ENCODE data around the gene OR8G1. TPM values are rescaled to one million over a fixed set of nuclear protein-coding genes. Genes with fewer than 3 reads are reported as not detected.
"Not testable (repeated sequence)": the region's sequence is repeated elsewhere in the genome, so short reads cannot be mapped to it uniquely, and the experiment has no call there.

The OR8G1 gene
- total RNA-seq, 2 experiments from 2014 or later: not detected

DNA sequence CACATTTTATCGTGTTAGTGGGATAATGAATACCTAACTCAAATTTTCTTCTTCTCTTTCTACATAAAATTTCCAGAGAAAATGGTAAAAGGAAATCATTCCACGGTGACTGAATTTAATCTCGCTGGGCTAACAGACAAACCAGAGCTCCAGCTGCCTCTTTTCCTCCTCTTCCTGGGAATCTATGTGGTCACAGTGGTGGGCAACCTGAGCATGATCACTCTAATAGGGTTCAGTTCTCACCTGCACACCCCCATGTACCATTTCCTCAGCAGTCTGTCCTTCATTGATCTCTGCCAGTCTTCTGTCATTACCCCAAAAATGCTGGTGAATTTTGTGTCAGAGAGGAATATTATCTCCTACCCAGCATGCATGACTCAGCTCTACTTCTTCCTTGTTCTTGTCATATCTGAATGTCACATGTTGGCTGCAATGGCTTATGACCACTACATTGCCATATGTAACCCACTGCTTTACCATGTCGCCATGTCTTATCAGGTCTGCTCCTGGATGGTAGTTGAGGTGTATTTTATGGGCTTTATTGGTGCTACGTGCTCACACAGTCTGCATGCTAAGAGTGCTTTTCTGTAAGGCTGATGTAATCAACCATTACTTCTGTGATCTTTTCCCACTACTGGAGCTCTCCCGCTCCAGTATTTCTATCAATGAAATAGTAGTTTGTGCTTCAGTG lies 33.6 kb upstream of the OR8G1 start:
- H3K4me3 Mint-ChIP-seq: no peak overlapping the region
- POLR2A ChIA-PET: no interaction called here
- intact Hi-C loops (cut with DNase I, micrococcal nuclease): loop anchor here in 1 of 2 experiments (1.0 kb wide), 1 partner anchor 18 kb away; no protein-coding TSS in a partner anchor

GRCh38 chr11:124209824-124210357 lies 31.0 kb upstream of the OR8G1 start:
- DNase-seq: no peak
- Mint-ChIP-seq H3K4me3 (no peak overlapping the region), H3K36me3 (ENCODE audit: low read depth) (no peaks in the 10 kb centered on the region), H3K4me1 (no peaks in the 10 kb centered on the region), H3K27ac (no peak overlapping the region), H3K9me3 (ENCODE audit: low read depth) (no peaks in the 10 kb centered on the region), H3K27me3 (peaks cover 5% of the 10 kb centered on the region)
- ATAC-seq: no peak
- ChIA-PET CTCF (interaction anchor here (0.7 kb wide), 1 partner anchor 17 kb away, joined by 3 read pairs; no protein-coding TSS in a partner anchor), POLR2A (no interaction called here)
- intact Hi-C loops (cut with DNase I, micrococcal nuclease): no loop called here

More for the DNA sequence above, 33.6 kb upstream of the OR8G1 start:
- no peaks in the 10 kb centered on the region for H3K9me3 Mint-ChIP-seq (ENCODE audit: low read depth)
- peaks cover 2% of the 10 kb centered on the region for H3K27me3 Mint-ChIP-seq
- no peaks in the 10 kb centered on the region for H3K4me1 Mint-ChIP-seq
- H3K36me3 Mint-ChIP-seq (ENCODE audit: low read depth): no peaks in the 10 kb centered on the region
- CTCF ChIA-PET: no interaction called here
- no peak for DNase-seq
- H3K27ac Mint-ChIP-seq: no peak overlapping the region
- ATAC-seq: no peak

- Mint-ChIP-seq H3K27ac (no peak overlapping the region), H3K36me3 (ENCODE audit: low read depth) (no peaks in the 10 kb centered on the region), H3K4me3 (no peak overlapping the region), H3K27me3 (peaks cover 5% of the 10 kb centered on the region), H3K9me3 (ENCODE audit: low read depth) (no peaks in the 10 kb centered on the region), H3K4me1 (no peaks in the 10 kb centered on the region)
- DNase-seq (no peak), ATAC-seq (no peak)
- CTCF ChIA-PET: interaction anchor here (0.7 kb wide), 1 partner anchor 18 kb away, joined by 3 read pairs; no protein-coding TSS in a partner anchor
- intact Hi-C loops (cut with DNase I, micrococcal nuclease): no loop called here
- POLR2A ChIA-PET: no interaction called here
Observed at GRCh38 chr11:124210421-124210820, 30.5 kb upstream of the OR8G1 start.

GRCh38 chr11:124211321-124211720 lies 29.6 kb upstream of the OR8G1 start:
- ATAC-seq: no peak
- no peaks in the 10 kb centered on the region for H3K36me3 Mint-ChIP-seq (ENCODE audit: low read depth)
- H3K9me3 Mint-ChIP-seq (ENCODE audit: low read depth): no peaks in the 10 kb centered on the region
- no peaks in the 10 kb centered on the region for H3K4me1 Mint-ChIP-seq
- ChIA-PET CTCF (interaction anchor here (1.6 to 1.8 kb wide), 2 partner anchors 14 to 17 kb away, joined by 3 to 4 read pairs; no protein-coding TSS in a partner anchor), POLR2A (no interaction called here)
- no peak for DNase-seq
- no peak overlapping the region for H3K27ac Mint-ChIP-seq
- peaks cover 4% of the 10 kb centered on the region for H3K27me3 Mint-ChIP-seq
- intact Hi-C loops (cut with DNase I, micrococcal nuclease): no loop called here
- H3K4me3 Mint-ChIP-seq: no peak overlapping the region

- POLR2A ChIA-PET: no interaction called here
- Mint-ChIP-seq H3K4me1 (no peaks in the 10 kb centered on the region), H3K27me3 (peaks cover 4% of the 10 kb centered on the region), H3K9me3 (ENCODE audit: low read depth) (no peaks in the 10 kb centered on the region), H3K4me3 (no peak overlapping the region), H3K27ac (no peak overlapping the region), H3K36me3 (ENCODE audit: low read depth) (no peaks in the 10 kb centered on the region)
- DNase-seq (no peak), ATAC-seq (no peak)
- CTCF ChIA-PET: no interaction called here
- intact Hi-C loops (cut with DNase I, micrococcal nuclease): no loop called here
Observed at GRCh38 chr11:124214027-124214426, 26.9 kb upstream of the OR8G1 start.

- Mint-ChIP-seq H3K9me3 (ENCODE audit: low read depth) (no peaks in the 10 kb centered on the region), H3K36me3 (ENCODE audit: low read depth) (no peaks in the 10 kb centered on the region), H3K27ac (no peak overlapping the region), H3K4me3 (no peak overlapping the region), H3K4me1 (no peaks in the 10 kb centered on the region), H3K27me3 (no peaks in the 10 kb centered on the region)
- no peak for ATAC-seq
- DNase-seq: no peak
- ChIA-PET POLR2A (no interaction called here), CTCF (no interaction called here)
- intact Hi-C loops (cut with DNase I, micrococcal nuclease): no loop called here
Observed at GRCh38 chr11:124219126-124219525, 21.8 kb upstream of the OR8G1 start.

DNA sequence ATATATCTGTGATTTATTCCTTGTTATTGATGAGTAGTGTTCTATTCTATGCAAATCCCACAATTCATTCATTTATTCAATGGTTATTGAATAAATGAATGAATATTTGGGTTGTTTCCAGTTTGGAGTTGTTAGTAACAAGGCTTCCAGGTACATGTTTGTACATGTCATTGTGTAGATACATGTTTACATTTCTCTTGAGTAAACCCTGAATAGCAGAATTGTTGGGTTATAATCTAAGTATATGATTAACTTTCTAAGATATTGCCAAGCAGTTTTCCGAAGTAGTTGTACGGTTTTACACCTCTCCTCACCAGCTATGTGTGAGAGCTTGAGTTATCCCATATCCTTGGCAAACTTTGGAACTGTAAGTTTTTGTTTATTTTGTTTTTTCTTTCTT lies 18.5 kb upstream of the OR8G1 start:
- H3K27me3 Mint-ChIP-seq: peaks cover 4% of the 10 kb centered on the region
- no peak overlapping the region for H3K27ac Mint-ChIP-seq
- intact Hi-C loops (cut with DNase I, micrococcal nuclease): no loop called here
- ChIA-PET CTCF (no interaction called here), POLR2A (no interaction called here)
- no peak for DNase-seq
- no peak overlapping the region for H3K4me3 Mint-ChIP-seq
- H3K9me3 Mint-ChIP-seq (ENCODE audit: low read depth): no peaks in the 10 kb centered on the region
- no peaks in the 10 kb centered on the region for H3K36me3 Mint-ChIP-seq (ENCODE audit: low read depth)
- ATAC-seq: no peak
- no peaks in the 10 kb centered on the region for H3K4me1 Mint-ChIP-seq

DNA sequence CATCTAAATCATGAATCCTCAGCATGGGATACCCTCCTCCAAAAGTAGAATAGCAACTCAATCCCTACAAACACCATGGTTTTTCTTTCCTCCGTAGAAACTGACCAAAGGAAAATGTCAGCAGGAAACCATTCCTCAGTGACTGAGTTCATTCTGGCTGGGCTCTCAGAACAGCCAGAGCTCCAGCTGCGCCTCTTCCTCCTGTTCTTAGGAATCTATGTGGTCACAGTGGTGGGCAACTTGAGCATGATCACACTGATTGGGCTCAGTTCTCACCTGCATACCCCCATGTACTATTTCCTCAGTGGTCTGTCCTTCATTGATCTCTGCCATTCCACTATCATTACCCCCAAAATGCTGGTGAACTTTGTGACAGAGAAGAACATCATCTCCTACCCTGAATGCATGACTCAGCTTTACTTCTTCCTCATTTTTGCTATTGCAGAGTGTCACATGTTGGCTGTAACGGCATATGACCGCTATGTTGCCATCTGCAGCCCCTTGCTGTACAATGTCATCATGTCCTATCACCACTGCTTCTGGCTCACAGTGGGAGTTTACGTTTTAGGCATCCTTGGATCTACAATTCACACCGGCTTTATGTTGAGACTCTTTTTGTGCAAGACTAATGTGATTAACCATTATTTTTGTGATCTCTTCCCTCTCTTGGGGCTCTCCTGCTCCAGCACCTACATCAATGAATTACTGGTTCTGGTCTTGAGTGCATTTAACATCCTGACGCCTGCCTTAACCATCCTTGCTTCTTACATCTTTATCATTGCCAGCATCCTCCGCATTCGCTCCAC lies 16.1 kb upstream of the OR8G1 start:
- POLR2A ChIA-PET; H3K27me3 Mint-ChIP-seq; DNase-seq; ATAC-seq; H3K4me1 Mint-ChIP-seq; H3K4me3 Mint-ChIP-seq; H3K36me3 Mint-ChIP-seq (ENCODE audit: low read depth); H3K27ac Mint-ChIP-seq; CTCF ChIA-PET; H3K9me3 Mint-ChIP-seq (ENCODE audit: low read depth): not testable (repeated sequence)
- intact Hi-C loops (cut with DNase I, micrococcal nuclease): loop anchor here in 1 of 2 experiments (1.0 kb wide), 1 partner anchor 18 kb away; no protein-coding TSS in a partner anchor

- no peak overlapping the region for H3K4me3 Mint-ChIP-seq
- DNase-seq: no peak
- no peaks in the 10 kb centered on the region for H3K9me3 Mint-ChIP-seq (ENCODE audit: low read depth)
- ATAC-seq: no peak
- ChIA-PET CTCF (no interaction called here), POLR2A (no interaction called here)
- no peaks in the 10 kb centered on the region for H3K36me3 Mint-ChIP-seq (ENCODE audit: low read depth)
- intact Hi-C loops (cut with DNase I, micrococcal nuclease): loop anchor here in 1 of 2 experiments (1.0 kb wide), 1 partner anchor 18 kb away; no protein-coding TSS in a partner anchor
- H3K4me1 Mint-ChIP-seq: no peaks in the 10 kb centered on the region
- H3K27ac Mint-ChIP-seq: no peak overlapping the region
- H3K27me3 Mint-ChIP-seq: peaks cover 4% of the 10 kb centered on the region
Observed at GRCh38 chr11:124225471-124225870, 15.4 kb upstream of the OR8G1 start.

- Mint-ChIP-seq H3K27ac (no peak overlapping the region), H3K4me3 (no peak overlapping the region), H3K4me1 (no peaks in the 10 kb centered on the region), H3K9me3 (ENCODE audit: low read depth) (no peaks in the 10 kb centered on the region), H3K36me3 (ENCODE audit: low read depth) (no peaks in the 10 kb centered on the region), H3K27me3 (peaks cover 4% of the 10 kb centered on the region)
- ATAC-seq (no peak), DNase-seq (no peak)
- intact Hi-C loops (cut with DNase I, micrococcal nuclease): no loop called here
- ChIA-PET POLR2A (no interaction called here), CTCF (no interaction called here)
Observed at GRCh38 chr11:124233376-124233775, 7.5 kb upstream of the OR8G1 start.

GRCh38 chr11:124238512-124238911 lies 2.4 kb upstream of the OR8G1 start:
- ChIA-PET POLR2A (no interaction called here), CTCF (no interaction called here)
- Mint-ChIP-seq H3K4me1 (no peaks in the 10 kb centered on the region), H3K4me3 (no peak overlapping the region), H3K9me3 (ENCODE audit: low read depth) (no peaks in the 10 kb centered on the region), H3K27ac (no peak overlapping the region), H3K27me3 (peaks cover 4% of the 10 kb centered on the region), H3K36me3 (ENCODE audit: low read depth) (no peaks in the 10 kb centered on the region)
- intact Hi-C loops (cut with DNase I, micrococcal nuclease): no loop called here
- ATAC-seq (no peak), DNase-seq (no peak)

DNA sequence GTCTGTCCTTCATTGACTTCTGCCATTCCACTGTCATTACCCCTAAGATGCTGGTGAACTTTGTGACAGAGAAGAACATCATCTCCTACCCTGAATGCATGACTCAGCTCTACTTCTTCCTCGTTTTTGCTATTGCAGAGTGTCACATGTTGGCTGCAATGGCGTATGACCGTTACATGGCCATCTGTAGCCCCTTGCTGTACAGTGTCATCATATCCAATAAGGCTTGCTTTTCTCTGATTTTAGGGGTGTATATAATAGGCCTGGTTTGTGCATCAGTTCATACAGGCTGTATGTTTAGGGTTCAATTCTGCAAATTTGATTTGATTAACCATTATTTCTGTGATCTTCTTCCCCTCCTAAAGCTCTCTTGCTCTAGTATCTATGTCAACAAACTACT lies 9.0 kb downstream of the OR8G1 start:
- POLR2A ChIA-PET; ATAC-seq; intact Hi-C loops (cut with DNase I, micrococcal nuclease); H3K27ac Mint-ChIP-seq; CTCF ChIA-PET; H3K9me3 Mint-ChIP-seq (ENCODE audit: low read depth); DNase-seq; H3K36me3 Mint-ChIP-seq (ENCODE audit: low read depth); H3K4me1 Mint-ChIP-seq; H3K4me3 Mint-ChIP-seq; H3K27me3 Mint-ChIP-seq: not testable (repeated sequence)
